Activated CD8-positive, alpha-beta T cell treated with anti-CD3 and anti-CD28 coated beads for 36 hours (primary cell): ENCODE measurements around the gene NUBP2. TPM values are rescaled to one million over a fixed set of nuclear protein-coding genes. Genes with fewer than 3 reads are reported as not detected.

Source experiments
- ATAC-seq: fragments of 200-7000 bp; cut with Tn5 transposase; one replicate; pipeline ENCODE4 v1.10.0; 2021; ENCODE audit warnings: mild to moderate bottlenecking, moderate library complexity
- CTCF ChIA-PET: fragments of 350-600 bp; sonication (Branson Sonifier 250); formaldehyde crosslinking; loops from one replicate; lab custom pipeline; 2021; ENCODE audit warnings: antibody characterized with exemption; lab: Charles Lee
- POLR2A ChIA-PET: fragments of 350-600 bp; sonication (Branson Sonifier 250); formaldehyde crosslinking; loops from one replicate; lab custom pipeline; 2021; ENCODE audit warnings: antibody characterized with exemption; lab: Charles Lee
- DNase-seq: peaks from one replicate; pipeline ENCODE4 v3.0.0-alpha.2; 2020
- H3K27ac Mint-ChIP-seq: one replicate; pipeline ENCODE4 v1.8.0; 2021; ENCODE audit warnings: mild to moderate bottlenecking, mixed read lengths
- H3K27me3 Mint-ChIP-seq: one replicate; pipeline ENCODE4 v1.8.0; 2021; ENCODE audit warnings: mixed read lengths
- H3K36me3 Mint-ChIP-seq: one replicate; pipeline ENCODE4 v1.8.0; 2021; ENCODE audit warnings: low read depth, mixed read lengths
- H3K4me1 Mint-ChIP-seq: one replicate; pipeline ENCODE4 v1.8.0; 2021; ENCODE audit warnings: low read depth, mixed read lengths
- H3K4me3 Mint-ChIP-seq: one replicate; pipeline ENCODE4 v1.8.0; 2021; ENCODE audit warnings: mild to moderate bottlenecking, moderate library complexity, mixed read lengths
- H3K9me3 Mint-ChIP-seq: one replicate; pipeline ENCODE4 v1.8.0; 2021; ENCODE audit warnings: mixed read lengths
- CTCF ChIP-seq: fragments of 200-600 bp; IDR thresholded peaks from one replicate; pipeline ENCODE4 v1.8.0; 2022; ENCODE audit warnings: antibody characterized with exemption, mild to moderate bottlenecking
- intact Hi-C: fragments of 100-400 bp; cut with micrococcal nuclease; formaldehyde crosslinking; loops from one replicate; pipeline ENCODE4 v1.10.0; 2022
- total RNA-seq, 2 experiments: library from RNA; stranded (reverse); gene quantifications; one replicate each; pipeline ENCODE4 v1.2.3, GENCODE V29; 2021

The NUBP2 gene
- total RNA-seq, 2 experiments from 2014 or later, result 43.5 to 45.0 TPM

GRCh38 chr16:1745181-1745899 lies 37.4 kb upstream of the NUBP2 start:
- ATAC-seq (no peak), DNase-seq (no peak)
- Mint-ChIP-seq H3K36me3 (no peaks in the 10 kb centered on the region), H3K4me1 (no peaks in the 10 kb centered on the region), H3K4me3 (no peak overlapping the region), H3K27me3 (no peaks in the 10 kb centered on the region), H3K9me3 (no peaks in the 10 kb centered on the region), H3K27ac (no peak overlapping the region)
- ChIA-PET POLR2A (no interaction called here), CTCF (no interaction called here)
- no peak for TF ChIP-seq CTCF
- intact Hi-C loops, result no loop called here

- H3K4me3 Mint-ChIP-seq, result no peak overlapping the region
- no peaks in the 10 kb centered on the region for H3K4me1 Mint-ChIP-seq
- no peak for DNase-seq
- no peaks in the 10 kb centered on the region for H3K36me3 Mint-ChIP-seq
- intact Hi-C loops, result no loop called here
- no peaks in the 10 kb centered on the region for H3K9me3 Mint-ChIP-seq
- ATAC-seq, result no peak
- ChIA-PET POLR2A (interaction anchor here (0.7 kb wide), 1 partner anchor 10 kb away, joined by 3 read pairs; no protein-coding TSS in a partner anchor), CTCF (interaction anchor here (1.0 kb wide), 1 partner anchor 36 kb away, joined by 3 read pairs; the partner anchor contains the start of genes NUBP2 and SPSB3)
- H3K27me3 Mint-ChIP-seq, result no peaks in the 10 kb centered on the region
- H3K27ac Mint-ChIP-seq, result no peak overlapping the region
- no peak for TF ChIP-seq CTCF
Observed at GRCh38 chr16:1745900-1746692, 36.7 kb upstream of the NUBP2 start.

- no peaks in the 10 kb centered on the region for H3K36me3 Mint-ChIP-seq
Observed at GRCh38 chr16:1746693-1747195, 36.0 kb upstream of the NUBP2 start.

GRCh38 chr16:1747934-1748333 lies 34.8 kb upstream of the NUBP2 start:
- ATAC-seq (no peak), DNase-seq (no peak)
- TF ChIP-seq CTCF, result no peak
- no peak overlapping the region for H3K27ac Mint-ChIP-seq
- ChIA-PET CTCF (no interaction called here), POLR2A (no interaction called here)
- H3K27me3 Mint-ChIP-seq, result no peaks in the 10 kb centered on the region
- H3K36me3 Mint-ChIP-seq, result peaks cover 1% of the 10 kb centered on the region
- H3K9me3 Mint-ChIP-seq, result no peaks in the 10 kb centered on the region
- intact Hi-C loops, result no loop called here
- no peak overlapping the region for H3K4me3 Mint-ChIP-seq
- H3K4me1 Mint-ChIP-seq, result no peaks in the 10 kb centered on the region

More at GRCh38 chr16:1746693-1747195, 36.0 kb upstream of the NUBP2 start:
- DNase-seq (no peak), ATAC-seq (no peak)
- Mint-ChIP-seq H3K27ac (no peak overlapping the region), H3K4me1 (no peaks in the 10 kb centered on the region), H3K27me3 (no peaks in the 10 kb centered on the region), H3K9me3 (no peaks in the 10 kb centered on the region), H3K4me3 (no peak overlapping the region)
- POLR2A ChIA-PET, result interaction anchor here (0.7 kb wide), 1 partner anchor 10 kb away, joined by 3 read pairs; no protein-coding TSS in a partner anchor
- no peak for TF ChIP-seq CTCF
- intact Hi-C loops, result no loop called here
- CTCF ChIA-PET, result interaction anchor here (1.0 kb wide), 1 partner anchor 36 kb away, joined by 3 read pairs; the partner anchor contains the start of genes NUBP2 and SPSB3
